CD1c-positive myeloid dendritic cell (primary cell): Measurements from ENCODE around the gene TBC1D22A.
"Not testable (repeated sequence)": the region's sequence is repeated elsewhere in the genome, so short reads cannot be mapped to it uniquely, and the experiment has no call there.

ENCODE experiments used
- DNase-seq: peaks from one replicate; pipeline ENCODE4 v3.0.0-alpha.2; 2016; ENCODE audit errors: extremely low spot score

The TBC1D22A gene

GRCh38 chr22:46972901-46973831 is 210.7 kb downstream of the TBC1D22A start:
- no peak for DNase-seq

- DNase-seq = no peak
These were observed 211.6 kb downstream of the TBC1D22A start for GRCh38 chr22:46974077-46974476.

GRCh38 chr22:46974631-46975585 is 212.5 kb downstream of the TBC1D22A start:
- no peak for DNase-seq

- no peak for DNase-seq
These were observed 213.7 kb downstream of the TBC1D22A start for GRCh38 chr22:46976143-46976542.

GRCh38 chr22:46976598-46976997 is 214.1 kb downstream of the TBC1D22A start:
- DNase-seq = no peak

- no peak for DNase-seq
These were observed 215.3 kb downstream of the TBC1D22A start for GRCh38 chr22:46977656-46978343.

- DNase-seq = not testable (repeated sequence)
These were observed 216.2 kb downstream of the TBC1D22A start for GRCh38 chr22:46978668-46979067.

GRCh38 chr22:46979506-46979905 is 217.1 kb downstream of the TBC1D22A start:
- DNase-seq = no peak

GRCh38 chr22:46980392-46980791 is 217.9 kb downstream of the TBC1D22A start:
- no peak for DNase-seq

GRCh38 chr22:46982635-46983034 is 220.2 kb downstream of the TBC1D22A start:
- DNase-seq = no peak

- no peak for DNase-seq
These were observed 220.6 kb downstream of the TBC1D22A start for GRCh38 chr22:46983046-46983445.

GRCh38 chr22:46984751-46985506 is 222.5 kb downstream of the TBC1D22A start:
- DNase-seq = no peak

- no peak for DNase-seq
These were observed 223.0 kb downstream of the TBC1D22A start for GRCh38 chr22:46985507-46985882.

- DNase-seq = no peak
These were observed 224.3 kb downstream of the TBC1D22A start for GRCh38 chr22:46986788-46987187.

GRCh38 chr22:46990937-46991550 is 228.6 kb downstream of the TBC1D22A start:
- no peak for DNase-seq

GRCh38 chr22:46991666-46992065 is 229.2 kb downstream of the TBC1D22A start:
- no peak for DNase-seq

- no peak for DNase-seq
These were observed 229.8 kb downstream of the TBC1D22A start for GRCh38 chr22:46992121-46992731.

GRCh38 chr22:46993633-46994032 is 231.2 kb downstream of the TBC1D22A start:
- DNase-seq = no peak

- DNase-seq = no peak
These were observed 231.8 kb downstream of the TBC1D22A start for GRCh38 chr22:46994265-46994664.

- no peak for DNase-seq
These were observed 232.5 kb downstream of the TBC1D22A start for GRCh38 chr22:46994983-46995382.
